Kidney epithelial cell (primary cell): Measurements from ENCODE around the gene SRL. TPM values are rescaled to one million over a fixed set of nuclear protein-coding genes. Genes with fewer than 3 reads are reported as not detected.

Source experiments
- DNase-seq: peaks from one replicate; pipeline ENCODE4 v3.0.0-alpha.2; 2010; ENCODE audit warnings: low read depth
- H3K27me3 ChIP-seq: 2 replicates; pipeline ENCODE4 v1.6.0; 2011; ENCODE audit warnings: low read length; ENCODE audit not compliant: control insufficient read depth, insufficient read depth
- H3K36me3 ChIP-seq: 2 replicates; pipeline ENCODE4 v1.5.1; 2011; ENCODE audit warnings: low read length; ENCODE audit not compliant: control insufficient read depth, insufficient read depth
- H3K4me3 ChIP-seq: 2 replicates; pipeline ENCODE4 v1.5.1; 2011; ENCODE audit warnings: low read depth, mild to moderate bottlenecking, control low read depth, low read length
- CTCF ChIP-seq: IDR thresholded peaks from 2 replicates; pipeline ENCODE4 v1.5.1; 2011; ENCODE audit warnings: mild to moderate bottlenecking, moderate library complexity, low read length, control low read depth, inconsistent platforms; ENCODE audit not compliant: insufficient read depth, poor library complexity, severe bottlenecking
- total RNA-seq: library from RNA; depleted of rRNA; stranded (reverse); fragments of >200 nt; gene quantifications from 2 replicates; pipeline ENCODE4 v1.2.3, GENCODE V29; 2015

The SRL gene
- total RNA-seq, 1 donor from 2014 or later = not detected

GRCh38 chr16:4193920-4194319 lies 48.0 kb downstream of the SRL start:
- H3K4me3 ChIP-seq = no peak overlapping the region
- DNase-seq = no peak
- H3K27me3 ChIP-seq = peaks cover 3% of the 10 kb centered on the region
- H3K36me3 ChIP-seq = no peaks in the 10 kb centered on the region
- no peak for TF ChIP-seq CTCF

GRCh38 chr16:4192206-4192605 lies 49.7 kb downstream of the SRL start:
- H3K27me3 ChIP-seq = peaks cover 3% of the 10 kb centered on the region
- no peak for TF ChIP-seq CTCF
- no peak overlapping the region for H3K4me3 ChIP-seq
- DNase-seq = no peak
- no peaks in the 10 kb centered on the region for H3K36me3 ChIP-seq

GRCh38 chr16:4190712-4191333 lies 51.1 kb downstream of the SRL start:
- no peak for TF ChIP-seq CTCF

GRCh38 chr16:4190086-4190485 lies 51.8 kb downstream of the SRL start:
- Histone ChIP-seq H3K27me3 (peaks cover 3% of the 10 kb centered on the region), H3K36me3 (no peaks in the 10 kb centered on the region), H3K4me3 (no peak overlapping the region)
- DNase-seq = no peak
- TF ChIP-seq CTCF = no peak

More at GRCh38 chr16:4190712-4191333, 51.1 kb downstream of the SRL start:
- no peak overlapping the region for H3K4me3 ChIP-seq
- DNase-seq = no peak
- peaks cover 3% of the 10 kb centered on the region for H3K27me3 ChIP-seq
- no peaks in the 10 kb centered on the region for H3K36me3 ChIP-seq

GRCh38 chr16:4184038-4184702 lies 57.7 kb downstream of the SRL start:
- Histone ChIP-seq H3K27me3 (no peaks in the 10 kb centered on the region), H3K4me3 (peak overlapping the region; percentile 62), H3K36me3 (no peaks in the 10 kb centered on the region)
- no peak for TF ChIP-seq CTCF
- no peak for DNase-seq
